Keratinocyte (primary cell): Measurements from ENCODE around the gene CCDC181. TPM values are rescaled to one million over a fixed set of nuclear protein-coding genes. Genes with fewer than 3 reads are reported as not detected.
"Not testable (repeated sequence)": the region's sequence is repeated elsewhere in the genome, so short reads cannot be mapped to it uniquely, and the experiment has no call there.

Experiments used
- DNase-seq: peaks from one replicate; pipeline ENCODE4 v3.0.0-alpha.2; 2011; ENCODE audit warnings: low read depth, missing footprints, low spot score
- FAIRE-seq: peaks from 2 replicates; lab custom pipeline; 2011; peaks lifted over from hg19 to GRCh38; lab: Jason Lieb, UNC
- H2AFZ ChIP-seq: 2 replicates; pipeline ENCODE4 v1.6.0; 2012; ENCODE audit warnings: low read length, control low read depth, inconsistent platforms; ENCODE audit not compliant: control insufficient read depth
- H3K27ac ChIP-seq: 2 replicates; pipeline ENCODE4 v1.5.1; 2011; ENCODE audit warnings: low read length; ENCODE audit not compliant: control insufficient read depth, insufficient read depth
- H3K27me3 ChIP-seq: 3 replicates; pipeline ENCODE4 v1.6.0; 2011; ENCODE audit warnings: low read length; ENCODE audit not compliant: control insufficient read depth, insufficient read depth; ENCODE audit errors: extremely low read depth
- H3K36me3 ChIP-seq, 2 experiments: 2 replicates in 1 of 2; 3 replicates in 1 of 2; pipeline ENCODE4 v1.5.1; 2011; ENCODE audit warnings: low read length in 2 of 2, mild to moderate bottlenecking in 1 of 2; ENCODE audit not compliant: control insufficient read depth in 2 of 2, insufficient read depth in 2 of 2; ENCODE audit errors: extremely low read depth in 1 of 2
- H3K4me1 ChIP-seq: 3 replicates; pipeline ENCODE4 v1.5.1; 2011; ENCODE audit warnings: low read length; ENCODE audit not compliant: control insufficient read depth, insufficient read depth; ENCODE audit errors: extremely low read depth
- H3K4me2 ChIP-seq: 3 replicates; pipeline ENCODE4 v1.6.0; 2011; ENCODE audit warnings: low read depth, low read length; ENCODE audit not compliant: control insufficient read depth, insufficient read depth; ENCODE audit errors: extremely low read depth
- H3K4me3 ChIP-seq, 3 experiments: fragments of 200-600 bp in 1 of 3; sonication (generic) in 1 of 3; 2 replicates in 2 of 3; 3 replicates in 1 of 3; pipeline ENCODE4 v1.5.1; 2011 to 2016; ENCODE audit warnings: low read length in 3 of 3, mild to moderate bottlenecking in 3 of 3, control low read depth in 2 of 3, inconsistent platforms in 1 of 3, low read depth in 1 of 3, mixed read lengths in 1 of 3, mixed run types in 1 of 3, moderate library complexity in 1 of 3; ENCODE audit not compliant: control insufficient read depth in 2 of 3, insufficient read depth in 2 of 3; ENCODE audit errors: extremely low read depth in 1 of 3
- H3K79me2 ChIP-seq: 2 replicates; pipeline ENCODE4 v1.6.0; 2012; ENCODE audit warnings: low read length; ENCODE audit not compliant: control insufficient read depth, insufficient read depth
- H3K9ac ChIP-seq: 3 replicates; pipeline ENCODE4 v1.6.0; 2011; ENCODE audit warnings: low read length; ENCODE audit not compliant: control insufficient read depth, insufficient read depth; ENCODE audit errors: extremely low read depth
- H3K9me1 ChIP-seq: 3 replicates; pipeline ENCODE4 v1.6.0; 2011; ENCODE audit warnings: low read length; ENCODE audit not compliant: control insufficient read depth, insufficient read depth; ENCODE audit errors: extremely low read depth
- H3K9me3 ChIP-seq: 2 replicates; pipeline ENCODE4 v1.5.1; 2012; ENCODE audit warnings: low read depth, low read length; ENCODE audit not compliant: control insufficient read depth
- H4K20me1 ChIP-seq: 3 replicates; pipeline ENCODE4 v1.6.0; 2011; ENCODE audit warnings: low read length; ENCODE audit not compliant: control insufficient read depth, insufficient read depth; ENCODE audit errors: extremely low read depth
- EZH2 ChIP-seq: IDR thresholded peaks from one replicate; pipeline ENCODE4 v1.6.1; 2012; ENCODE audit warnings: inconsistent platforms, mild to moderate bottlenecking, low read length, moderate library complexity
- dilution Hi-C: fragments of 300-500 bp; cut with MboI; formaldehyde crosslinking; loops from one replicate; pipeline ENCODE4 v1.7.0; 2020; ENCODE audit warnings: low sequenced_read_pairs; ENCODE audit not compliant: extremely low pct_ligation_motif_present
- polyA plus RNA-seq, 5 experiments: library from polyadenylated mRNA; depleted of rRNA in 3 of 5; stranded (reverse) in 3 of 5; stranded (forward) in 1 of 5; unstranded in 1 of 5; fragments of >200 nt; gene quantifications; 1 replicate in 1 of 5; 2 replicates in 3 of 5; 3 replicates in 1 of 5; pipeline versions ENCODE4 v1.2.1 to v1.2.3, GENCODE V29; 2011 to 2012; ENCODE audit warnings: missing spikeins in 2 of 5, low read depth in 1 of 5, low replicate concordance in 1 of 5
- TF ChIP-seq, protein P1 (sequence below), 3 experiments: IDR thresholded peaks in 1 of 3; conservative IDR thresholded peaks in 1 of 3; optimal IDR thresholded peaks in 1 of 3; 2 replicates in 2 of 3; 3 replicates in 1 of 3; pipeline versions ENCODE3 to v1.5.1; 2011; ENCODE audit warnings: low read length in 3 of 3, mild to moderate bottlenecking in 3 of 3, moderate library complexity in 2 of 3, control low read depth in 1 of 3, inconsistent platforms in 1 of 3; ENCODE audit not compliant: insufficient read depth in 2 of 3; ENCODE audit errors: extremely low read depth in 1 of 3

The CCDC181 gene
- polyA plus RNA-seq, 1 donor (not counting 4 experiments of a cell fraction or from before 2014, with no cell fraction given) = not detected

DNA sequence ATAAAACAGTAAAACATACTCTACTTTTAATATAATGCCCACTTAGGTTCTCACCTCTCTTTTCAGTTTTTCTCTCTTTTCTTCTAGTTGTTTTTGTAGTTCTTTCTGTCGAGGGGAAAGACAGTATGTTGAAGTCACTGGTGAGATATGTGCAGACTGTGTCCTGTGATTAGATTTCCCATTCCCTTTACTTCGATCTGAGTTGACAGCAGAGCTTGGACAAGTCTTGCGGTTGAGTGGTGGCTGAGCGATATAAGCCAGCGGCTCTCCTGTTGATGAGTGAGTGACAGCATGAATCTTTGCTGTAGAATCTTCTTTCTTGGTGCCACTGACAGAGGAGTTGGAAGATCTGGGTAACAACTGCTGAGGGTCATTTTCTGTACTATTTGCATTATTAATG lies 6.0 kb downstream of the CCDC181 start:
- no peaks in the 10 kb centered on the region for H3K36me3 ChIP-seq
- DNase-seq (no peak), FAIRE-seq (no peak)
- no peaks in the 10 kb centered on the region for H3K79me2 ChIP-seq
- H3K4me1 ChIP-seq = no peaks in the 10 kb centered on the region
- no peak overlapping the region for H3K4me2 ChIP-seq
- H2AFZ ChIP-seq = no peak overlapping the region
- H3K27ac ChIP-seq = no peak overlapping the region
- H3K9me1 ChIP-seq = no peaks in the 10 kb centered on the region
- H3K9me3 ChIP-seq = no peaks in the 10 kb centered on the region
- TF ChIP-seq, protein P1, sequence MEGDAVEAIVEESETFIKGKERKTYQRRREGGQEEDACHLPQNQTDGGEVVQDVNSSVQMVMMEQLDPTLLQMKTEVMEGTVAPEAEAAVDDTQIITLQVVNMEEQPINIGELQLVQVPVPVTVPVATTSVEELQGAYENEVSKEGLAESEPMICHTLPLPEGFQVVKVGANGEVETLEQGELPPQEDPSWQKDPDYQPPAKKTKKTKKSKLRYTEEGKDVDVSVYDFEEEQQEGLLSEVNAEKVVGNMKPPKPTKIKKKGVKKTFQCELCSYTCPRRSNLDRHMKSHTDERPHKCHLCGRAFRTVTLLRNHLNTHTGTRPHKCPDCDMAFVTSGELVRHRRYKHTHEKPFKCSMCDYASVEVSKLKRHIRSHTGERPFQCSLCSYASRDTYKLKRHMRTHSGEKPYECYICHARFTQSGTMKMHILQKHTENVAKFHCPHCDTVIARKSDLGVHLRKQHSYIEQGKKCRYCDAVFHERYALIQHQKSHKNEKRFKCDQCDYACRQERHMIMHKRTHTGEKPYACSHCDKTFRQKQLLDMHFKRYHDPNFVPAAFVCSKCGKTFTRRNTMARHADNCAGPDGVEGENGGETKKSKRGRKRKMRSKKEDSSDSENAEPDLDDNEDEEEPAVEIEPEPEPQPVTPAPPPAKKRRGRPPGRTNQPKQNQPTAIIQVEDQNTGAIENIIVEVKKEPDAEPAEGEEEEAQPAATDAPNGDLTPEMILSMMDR (optimal IDR thresholded peaks at IDR 0.05 in 1 of 3, IDR thresholded peaks at IDR 0.05 in 1 of 3, conservative IDR thresholded peaks at IDR 0.05 in 1 of 3; ENCODE audit: extremely low read depth in 1 of 3, insufficient read depth in 2 of 3, low read length in 3 of 3) = no peak
- TF ChIP-seq EZH2 = no peak
- dilution Hi-C loops = no loop called here
- peaks cover 15% of the 10 kb centered on the region for H3K27me3 ChIP-seq
- H3K4me3 ChIP-seq = no peak overlapping the region
- no peaks in the 10 kb centered on the region for H4K20me1 ChIP-seq
- H3K9ac ChIP-seq = no peak overlapping the region

DNA sequence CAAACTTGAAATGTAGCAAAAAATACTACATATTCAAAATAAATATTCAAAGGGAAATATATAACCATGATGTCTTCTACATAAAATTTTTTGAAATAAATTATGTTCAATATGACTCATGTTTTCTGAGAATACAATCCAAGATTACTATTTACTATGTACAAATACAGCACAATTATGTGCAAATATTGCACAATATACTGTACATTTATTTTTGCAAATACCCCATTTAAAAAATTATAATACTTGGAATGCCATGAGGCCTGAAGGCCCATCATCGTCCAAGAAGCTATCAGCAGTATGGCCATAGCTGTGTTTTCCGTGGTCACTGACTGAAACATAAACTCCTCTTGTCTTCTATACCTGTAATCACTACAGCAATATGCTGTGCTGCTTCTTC lies 12.3 kb downstream of the CCDC181 start:
- H3K9me1 ChIP-seq = no peaks in the 10 kb centered on the region
- H3K79me2 ChIP-seq = no peaks in the 10 kb centered on the region
- no peak overlapping the region for H2AFZ ChIP-seq
- H3K4me2 ChIP-seq = no peak overlapping the region
- TF ChIP-seq, protein P1 (optimal IDR thresholded peaks at IDR 0.05 in 1 of 3, IDR thresholded peaks at IDR 0.05 in 1 of 3, conservative IDR thresholded peaks at IDR 0.05 in 1 of 3; ENCODE audit: extremely low read depth in 1 of 3, insufficient read depth in 2 of 3, low read length in 3 of 3) = no peak
- no peak for TF ChIP-seq EZH2
- no peaks in the 10 kb centered on the region for H3K9me3 ChIP-seq
- no peaks in the 10 kb centered on the region for H3K27me3 ChIP-seq
- no peak overlapping the region for H3K4me3 ChIP-seq
- no peak overlapping the region for H3K27ac ChIP-seq
- no peaks in the 10 kb centered on the region for H3K4me1 ChIP-seq
- H3K36me3 ChIP-seq = no peaks in the 10 kb centered on the region
- DNase-seq (no peak), FAIRE-seq (no peak)
- no peak overlapping the region for H3K9ac ChIP-seq
- dilution Hi-C loops = no loop called here
- H4K20me1 ChIP-seq = no peaks in the 10 kb centered on the region

DNA sequence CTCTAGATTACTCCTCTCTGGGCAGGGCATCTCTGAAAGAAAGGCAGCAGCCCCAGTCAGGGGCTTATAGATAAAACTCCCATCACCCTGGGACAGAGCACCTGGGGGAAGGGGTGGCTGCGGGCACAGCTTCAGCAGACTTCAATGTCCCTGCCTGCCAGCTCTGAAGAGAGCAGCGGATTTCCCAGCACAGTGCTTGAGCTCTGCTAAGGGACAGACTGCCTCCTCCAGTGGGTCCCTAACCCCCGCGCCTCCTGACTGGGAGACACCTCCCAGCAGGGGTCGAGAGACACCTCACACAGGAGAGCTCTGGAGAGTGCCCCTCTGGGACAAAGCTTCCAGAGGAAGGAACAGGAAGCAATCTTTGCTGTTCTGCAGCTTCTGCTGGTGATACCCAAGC lies 18.9 kb downstream of the CCDC181 start:
- H3K4me3 ChIP-seq, DNase-seq, H3K4me1 ChIP-seq, H3K36me3 ChIP-seq, H3K27ac ChIP-seq, H3K4me2 ChIP-seq, H3K27me3 ChIP-seq, dilution Hi-C loops, FAIRE-seq, H3K79me2 ChIP-seq, H3K9me3 ChIP-seq, H4K20me1 ChIP-seq, H3K9ac ChIP-seq, H2AFZ ChIP-seq, H3K9me1 ChIP-seq: not testable (repeated sequence)

DNA sequence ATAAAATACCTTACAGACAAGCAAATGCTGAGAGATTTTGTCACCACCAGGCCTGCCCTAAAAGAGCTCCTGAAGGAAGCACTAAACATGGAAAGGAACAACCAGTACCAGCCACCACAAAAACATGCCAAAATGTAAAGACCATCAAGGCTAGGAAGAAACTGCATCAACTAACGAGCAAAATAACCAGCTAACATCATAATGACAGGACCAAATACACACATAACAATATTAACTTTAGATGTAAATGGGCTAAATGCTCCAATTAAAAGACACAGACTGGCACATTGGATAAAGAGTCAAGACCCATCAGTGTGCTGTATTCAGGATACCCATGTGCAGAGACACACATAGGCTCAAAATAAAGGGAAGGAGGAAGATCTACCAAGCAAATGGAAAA lies 24.7 kb downstream of the CCDC181 start:
- H3K27me3 ChIP-seq, H4K20me1 ChIP-seq, H3K4me3 ChIP-seq, H3K27ac ChIP-seq, FAIRE-seq, H3K79me2 ChIP-seq, H2AFZ ChIP-seq, H3K4me1 ChIP-seq, H3K4me2 ChIP-seq, dilution Hi-C loops, H3K9me3 ChIP-seq, DNase-seq, H3K36me3 ChIP-seq, H3K9me1 ChIP-seq, H3K9ac ChIP-seq: not testable (repeated sequence)
